ENCODE results near the gene SS18.

SS18 gene

DNA sequence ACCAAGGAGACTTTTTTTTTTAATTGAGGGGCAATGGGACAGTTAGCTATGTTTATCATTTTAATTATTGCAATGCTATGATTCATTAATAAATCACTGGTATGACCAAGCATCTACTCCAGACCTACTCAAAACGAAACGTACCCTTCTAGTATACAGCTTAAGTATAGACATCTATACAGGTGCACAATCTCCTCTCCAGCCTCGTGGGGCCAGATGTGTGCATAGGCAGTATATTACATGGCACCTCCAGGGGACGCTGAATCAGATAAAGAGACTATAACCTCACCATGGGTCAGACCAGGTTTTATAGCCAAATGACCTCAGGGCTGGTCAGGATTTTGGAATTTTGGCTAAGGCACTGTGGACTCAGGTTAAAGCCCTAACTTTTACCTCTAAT, 86.6 kb downstream of the SS18 start:
- DNase-seq (ENCODE audit: low read depth in 2 of 2, low spot score in 1 of 2), result no peak

GRCh38 chr18:26003356-26003755, 87.1 kb downstream of the SS18 start:
- no peak for DNase-seq (ENCODE audit: low read depth in 2 of 2, low spot score in 1 of 2)

DNA sequence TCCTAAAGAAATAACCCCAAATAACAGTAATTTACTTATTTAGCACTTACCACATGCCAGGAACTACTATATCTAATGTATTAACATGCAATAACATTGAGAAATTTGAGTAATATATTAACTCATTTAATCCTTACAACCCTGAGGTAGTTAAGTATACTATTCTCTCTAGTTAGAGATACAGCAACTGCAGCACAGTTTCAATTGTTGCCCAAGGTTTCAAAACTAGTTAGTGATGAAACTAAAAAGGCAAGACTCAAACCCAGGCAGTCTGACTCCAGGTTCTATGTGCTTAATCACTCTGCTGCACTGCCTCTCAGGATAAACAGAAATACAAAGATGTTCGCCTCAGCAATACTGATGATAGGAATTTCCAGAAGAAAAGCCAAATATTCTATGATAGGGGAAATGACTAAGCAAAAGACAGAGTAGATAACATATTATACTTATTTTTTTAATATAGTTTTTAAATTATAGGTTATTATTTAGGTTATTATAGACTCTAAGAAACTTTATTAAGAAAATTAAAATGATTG, 88.0 kb downstream of the SS18 start:
- DNase-seq (ENCODE audit: low read depth in 2 of 2, low spot score in 1 of 2), result no peak

DNA sequence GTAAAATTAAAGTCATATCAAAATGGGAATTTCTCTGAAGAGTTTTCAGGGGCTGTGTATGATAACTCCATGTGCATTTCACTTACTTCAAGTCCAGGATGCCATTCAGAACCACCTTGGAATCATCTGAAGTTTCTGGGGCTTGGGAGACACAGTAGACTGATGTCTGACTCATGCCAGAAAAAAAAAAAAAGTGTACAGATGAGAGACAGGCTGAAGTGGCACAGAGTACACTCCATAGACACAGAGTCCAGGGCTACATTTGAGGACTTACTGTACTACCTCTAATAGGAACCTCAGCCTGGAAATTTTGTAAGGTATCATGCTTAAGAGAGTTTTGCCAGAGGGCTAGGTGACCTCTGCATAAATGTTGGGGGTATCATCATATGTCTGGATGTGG, 92.0 kb downstream of the SS18 start:
- no peak for DNase-seq (ENCODE audit: low read depth in 2 of 2, low spot score in 1 of 2)

GRCh38 chr18:25992566-25992965, 97.8 kb downstream of the SS18 start:
- DNase-seq (ENCODE audit: low read depth in 2 of 2, low spot score in 1 of 2), result no peak

DNA sequence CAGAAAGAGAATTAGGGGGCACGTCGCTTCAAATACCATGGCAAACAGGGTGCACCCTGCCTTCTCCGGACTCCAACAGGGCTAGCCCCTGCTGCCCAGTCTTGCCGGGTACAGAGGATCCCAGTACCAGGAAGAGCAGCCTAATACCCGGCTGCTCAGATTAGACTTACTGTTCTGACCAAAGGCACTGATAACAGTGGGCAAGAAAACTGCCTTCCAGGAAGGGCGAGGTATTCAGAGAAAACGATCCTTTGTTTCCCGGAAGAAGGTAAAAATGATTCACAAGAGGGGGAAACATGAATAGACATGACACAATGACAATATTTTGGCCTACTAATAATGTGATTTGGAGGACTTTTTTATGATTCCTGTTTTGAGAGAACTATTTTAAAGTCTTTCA, 99.9 kb downstream of the SS18 start:
- no peak for DNase-seq (ENCODE audit: low read depth in 2 of 2, low spot score in 1 of 2)

DNA sequence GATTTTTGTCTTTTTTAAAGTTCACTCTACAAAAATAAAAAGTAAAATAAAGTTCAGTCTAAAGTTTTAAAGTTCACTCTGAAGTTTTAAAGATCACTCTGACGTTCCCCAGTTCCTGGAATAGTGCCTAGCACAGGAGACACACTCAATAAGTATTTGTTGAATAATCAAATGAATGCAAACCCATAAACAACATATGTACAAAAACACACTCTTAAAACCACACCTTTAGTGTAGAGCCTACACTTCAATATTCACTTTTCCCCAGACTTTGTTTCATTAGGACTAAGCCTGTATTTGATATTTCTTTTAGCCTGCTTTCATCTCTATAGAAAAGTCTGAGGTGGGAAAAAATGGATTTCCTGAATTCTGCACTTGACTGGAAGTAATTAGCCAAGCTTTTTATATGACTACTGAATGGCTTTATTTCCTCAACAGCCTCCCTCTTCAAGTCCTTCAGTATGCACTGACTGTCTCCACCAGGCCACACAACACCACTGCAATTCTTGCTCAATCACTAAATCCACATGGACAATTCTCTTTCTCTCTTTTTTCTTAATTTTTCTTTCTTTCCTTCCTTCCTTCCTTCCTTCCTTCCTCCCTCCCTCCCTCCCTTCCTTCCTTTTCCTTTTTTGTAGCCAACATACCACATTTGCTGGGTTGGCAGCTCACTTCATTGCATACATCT, 104.6 kb downstream of the SS18 start:
- DNase-seq (ENCODE audit: low read depth in 2 of 2, low spot score in 1 of 2), result no peak

DNA sequence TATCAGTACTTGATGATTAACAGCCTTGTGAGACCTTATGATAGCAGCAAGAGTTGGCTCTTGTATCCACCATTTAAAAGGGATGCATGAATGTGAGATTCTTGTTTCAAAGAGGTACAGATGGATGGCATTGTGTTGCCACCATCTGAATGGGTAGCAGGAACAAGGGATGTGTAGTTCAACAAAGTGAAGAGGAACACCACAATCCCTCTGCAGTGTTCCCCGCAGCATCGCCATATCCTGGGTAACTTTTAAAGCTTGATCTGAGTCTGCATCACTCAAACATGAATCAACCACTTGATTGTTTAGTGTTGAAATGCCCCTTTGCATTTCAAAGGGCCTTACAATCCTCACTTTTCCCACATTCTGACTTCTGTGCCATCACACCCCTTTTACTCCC, 106.7 kb downstream of the SS18 start:
- no peak for DNase-seq (ENCODE audit: low read depth in 2 of 2, low spot score in 1 of 2)

GRCh38 chr18:25982961-25983360, 107.5 kb downstream of the SS18 start:
- DNase-seq (ENCODE audit: low read depth in 2 of 2, low spot score in 1 of 2), result no peak

GRCh38 chr18:25982153-25982552, 108.3 kb downstream of the SS18 start:
- DNase-seq (ENCODE audit: low read depth in 2 of 2, low spot score in 1 of 2), result no peak

- DNase-seq (ENCODE audit: low read depth in 2 of 2, low spot score in 1 of 2), result no peak
Measured at GRCh38 chr18:25979369-25980040, 110.9 kb downstream of the SS18 start.

GRCh38 chr18:25976554-25976953, 113.9 kb downstream of the SS18 start:
- no peak for DNase-seq (ENCODE audit: low read depth in 2 of 2, low spot score in 1 of 2)

- DNase-seq (ENCODE audit: low read depth in 2 of 2, low spot score in 1 of 2), result no peak
Measured at GRCh38 chr18:25974630-25975077, 115.8 kb downstream of the SS18 start.

Data from stimulated activated CD8-positive, alpha-beta memory T cell treated with anti-CD3 and anti-CD28 coated beads, Interleukin-4, amount 100 ng/mL, for 4 hours (primary cell).